Measurements from ENCODE around the gene FBXO44.

GRCh38 chr1:11650331-11650991, 4.2 kb upstream of the FBXO44 start:
- peak; percentile 87 for TF ChIP-seq CTCF (IDR thresholded peaks at IDR 0.05; ENCODE audit: low read length)
- no peak for TF ChIP-seq EZH2 (IDR thresholded peaks at IDR 0.05; ENCODE audit: borderline replicate concordance, low read length)
